GM21423 (cell line): ENCODE data around the gene TRAPPC3.
A peak's percentile ranks its signal among the peaks of the same experiment; 100 is the strongest.

Source experiments
- ATAC-seq: cut with Tn5 transposase; IDR thresholded peaks from one replicate; pipeline ENCODE4 v1.9.1; 2021; ENCODE audit warnings: mild to moderate bottlenecking, moderate library complexity; ENCODE audit not compliant: unreplicated experiment

Gene TRAPPC3

DNA sequence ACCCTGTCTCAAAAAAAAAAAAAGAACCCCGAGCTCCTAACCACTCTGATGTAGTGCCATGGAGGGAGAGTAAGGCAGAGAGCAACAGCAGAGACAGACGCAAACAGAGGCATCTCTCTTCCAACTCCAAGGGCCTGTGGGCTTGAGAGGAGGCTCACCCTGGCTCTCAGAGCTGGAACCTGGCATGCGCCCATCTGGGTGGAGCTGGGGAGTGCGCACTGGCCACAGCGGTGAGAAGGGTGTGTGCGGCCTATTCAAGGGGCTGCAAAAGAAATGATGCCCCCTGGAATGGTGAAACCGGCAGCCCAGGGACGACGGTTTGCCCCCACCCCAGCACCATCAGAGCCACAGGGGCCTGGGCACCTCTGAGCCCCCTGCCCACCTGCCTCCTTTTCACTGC is 41.9 kb downstream of the TRAPPC3 start:
- no peak for ATAC-seq

DNA sequence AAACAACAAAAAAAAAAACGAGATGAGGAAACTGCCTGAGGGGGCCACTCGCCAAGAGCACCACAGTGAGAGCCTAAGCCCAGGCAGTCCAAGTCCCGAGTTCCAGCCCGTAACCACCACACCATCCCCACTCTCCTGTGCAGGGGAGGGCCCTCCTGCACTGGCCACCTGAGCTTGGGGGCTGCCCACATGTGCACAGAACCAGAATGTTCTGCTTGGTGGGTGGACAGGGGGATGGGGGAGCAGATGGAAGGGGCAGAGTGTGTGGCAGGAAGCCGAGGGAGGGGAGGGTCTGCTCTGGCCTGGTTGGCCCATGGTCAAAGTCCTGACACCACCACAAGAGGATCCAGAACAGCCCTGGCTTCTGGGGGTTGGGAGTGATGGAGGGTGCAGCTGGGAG is 43.0 kb downstream of the TRAPPC3 start:
- ATAC-seq, result no peak

DNA sequence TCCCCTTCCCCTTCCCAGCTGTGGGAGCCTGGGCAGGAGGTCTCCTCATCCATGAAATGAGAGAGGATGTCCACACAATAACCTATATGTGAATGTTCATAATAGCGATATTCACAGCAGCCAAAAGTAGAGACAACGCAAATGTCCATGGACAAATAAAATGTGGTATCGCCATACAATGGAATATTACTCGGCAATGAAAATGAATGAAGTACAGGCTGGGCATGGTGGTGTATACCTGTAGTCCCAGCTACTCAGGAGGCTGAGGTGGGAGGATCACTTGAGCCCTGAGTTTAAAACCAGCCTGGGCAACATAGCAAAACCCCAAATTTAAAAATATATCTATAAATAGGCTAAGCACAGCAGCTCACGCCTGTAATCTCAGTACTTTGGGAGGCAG is 47.7 kb downstream of the TRAPPC3 start:
- no peak for ATAC-seq

DNA sequence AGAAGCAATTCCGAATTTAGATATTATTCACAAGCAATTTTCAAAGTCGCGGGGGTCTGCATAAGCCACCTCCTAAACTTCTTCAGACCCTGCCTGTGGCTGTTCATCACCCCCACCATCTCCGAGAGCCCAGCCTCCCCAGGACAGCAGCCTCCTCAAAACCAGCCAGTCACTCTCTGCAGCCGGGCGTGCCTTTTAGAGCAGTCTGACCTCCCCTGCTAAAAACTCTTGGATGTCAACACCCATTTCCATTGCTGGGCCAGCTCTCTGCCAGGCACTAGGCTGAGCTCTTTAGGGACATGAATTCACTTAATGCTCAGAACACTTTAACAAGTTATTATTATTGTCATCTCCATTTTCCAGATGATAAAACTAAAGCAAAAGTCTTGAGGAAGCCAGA is 48.9 kb downstream of the TRAPPC3 start:
- no peak for ATAC-seq

DNA sequence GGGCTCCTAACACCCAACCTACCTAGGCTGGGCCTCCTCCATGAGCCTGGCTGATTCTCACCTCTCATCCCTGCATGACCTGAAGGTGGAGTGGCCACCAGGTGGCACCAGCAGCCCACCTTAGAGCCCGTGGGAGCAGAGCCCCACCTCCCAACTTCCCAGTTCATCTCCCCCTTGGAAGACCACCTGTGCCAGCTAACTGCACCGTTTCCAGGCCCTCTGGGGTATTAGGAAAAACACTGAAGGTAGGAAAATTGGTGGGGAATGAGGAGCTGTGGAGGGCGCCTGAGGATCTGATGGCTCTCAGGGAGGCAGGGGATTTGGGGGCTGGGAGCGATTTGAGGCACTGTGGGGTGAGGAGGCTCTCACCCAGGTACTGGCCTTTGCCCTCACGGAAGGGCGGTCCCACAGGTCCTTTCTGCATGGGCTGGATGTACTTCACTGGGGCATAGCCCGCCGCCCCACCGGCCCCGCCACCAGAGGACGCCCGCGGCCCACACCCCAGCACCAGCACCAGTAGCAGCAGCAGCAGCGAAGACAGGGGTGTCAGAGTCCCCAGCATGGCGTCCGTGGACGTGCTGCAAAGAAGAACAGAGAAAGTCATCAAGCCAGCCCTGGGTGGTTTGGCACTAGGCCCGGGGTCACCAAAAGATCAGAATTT is 49.5 kb downstream of the TRAPPC3 start:
- ATAC-seq, result no peak

DNA sequence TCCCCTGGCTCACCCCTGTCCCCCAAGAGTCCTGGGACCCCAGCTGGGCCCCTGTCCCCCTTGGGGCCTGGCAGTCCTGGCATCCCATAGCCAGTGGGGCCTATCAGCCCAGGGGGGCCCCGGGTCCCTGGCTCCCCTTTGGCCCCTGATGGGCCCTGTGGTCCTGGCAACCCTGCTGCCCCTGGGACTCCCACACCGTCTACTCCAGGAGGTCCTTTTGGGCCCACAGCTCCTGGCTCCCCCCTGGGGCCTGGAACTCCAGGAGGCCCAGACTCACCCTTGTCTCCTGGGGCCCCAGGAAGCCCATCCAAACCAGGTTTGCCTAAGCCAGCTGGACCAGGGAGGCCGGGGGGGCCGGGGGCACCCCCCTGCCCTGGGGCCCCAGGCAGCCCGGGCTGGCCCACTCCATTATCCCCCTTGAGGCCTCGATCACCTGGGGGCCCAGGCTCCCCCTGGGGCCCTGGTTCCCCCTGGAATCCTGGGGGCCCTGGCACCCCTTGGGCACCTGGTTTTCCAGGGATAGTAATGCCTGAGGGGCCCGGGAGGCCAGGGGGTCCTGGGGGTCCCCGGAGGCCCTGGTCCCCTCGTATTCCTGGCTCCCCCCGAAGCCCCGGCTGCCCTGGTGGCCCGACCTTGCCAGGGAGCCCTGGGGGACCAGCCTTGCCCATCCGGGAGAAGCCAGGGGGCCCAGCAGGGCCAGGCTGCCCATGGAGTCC is 50.5 kb downstream of the TRAPPC3 start:
- no peak for ATAC-seq

DNA sequence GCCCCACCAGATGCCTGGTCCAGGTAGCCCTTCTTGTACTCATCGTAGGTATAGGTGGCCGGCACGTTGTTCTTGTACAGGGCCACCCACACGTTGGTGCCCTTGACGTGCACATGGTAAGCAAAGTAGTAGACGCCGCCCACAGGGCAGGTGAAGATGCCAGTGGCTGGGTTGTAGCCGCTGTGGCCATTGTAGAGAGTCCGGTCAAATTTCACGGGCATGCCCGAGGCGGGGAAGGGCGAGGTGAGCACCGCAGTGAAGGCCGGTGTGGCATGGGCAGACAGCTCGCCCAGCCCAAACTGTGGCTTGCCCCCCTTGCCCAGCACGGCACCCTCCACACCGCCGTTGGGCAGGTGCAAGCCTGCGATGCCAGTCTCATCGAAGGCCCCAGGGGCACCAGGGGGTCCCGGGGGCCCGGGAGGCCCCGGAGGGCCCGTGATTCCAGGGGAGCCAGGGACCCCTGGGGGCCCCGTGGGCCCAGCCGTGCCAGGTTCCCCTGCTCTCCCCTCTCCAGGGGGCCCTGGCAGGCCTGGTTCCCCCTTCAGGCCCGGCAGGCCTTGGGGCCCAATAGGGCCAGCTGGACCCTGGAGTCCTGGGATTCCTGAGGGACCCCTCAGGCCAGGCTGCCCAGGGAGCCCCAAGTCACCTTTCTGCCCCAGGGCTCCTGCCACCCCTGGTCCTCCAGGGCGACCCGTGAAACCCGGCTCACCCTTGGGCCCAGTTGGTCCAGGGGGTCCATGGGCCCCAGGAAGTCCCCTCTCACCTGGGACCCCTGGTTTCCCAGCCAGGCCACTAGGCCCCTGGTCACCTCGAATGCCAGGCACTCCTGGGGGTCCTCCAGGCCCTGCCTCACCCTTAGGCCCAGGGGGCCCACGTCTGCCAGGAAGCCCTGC is 51.3 kb downstream of the TRAPPC3 start:
- no peak for ATAC-seq

DNA sequence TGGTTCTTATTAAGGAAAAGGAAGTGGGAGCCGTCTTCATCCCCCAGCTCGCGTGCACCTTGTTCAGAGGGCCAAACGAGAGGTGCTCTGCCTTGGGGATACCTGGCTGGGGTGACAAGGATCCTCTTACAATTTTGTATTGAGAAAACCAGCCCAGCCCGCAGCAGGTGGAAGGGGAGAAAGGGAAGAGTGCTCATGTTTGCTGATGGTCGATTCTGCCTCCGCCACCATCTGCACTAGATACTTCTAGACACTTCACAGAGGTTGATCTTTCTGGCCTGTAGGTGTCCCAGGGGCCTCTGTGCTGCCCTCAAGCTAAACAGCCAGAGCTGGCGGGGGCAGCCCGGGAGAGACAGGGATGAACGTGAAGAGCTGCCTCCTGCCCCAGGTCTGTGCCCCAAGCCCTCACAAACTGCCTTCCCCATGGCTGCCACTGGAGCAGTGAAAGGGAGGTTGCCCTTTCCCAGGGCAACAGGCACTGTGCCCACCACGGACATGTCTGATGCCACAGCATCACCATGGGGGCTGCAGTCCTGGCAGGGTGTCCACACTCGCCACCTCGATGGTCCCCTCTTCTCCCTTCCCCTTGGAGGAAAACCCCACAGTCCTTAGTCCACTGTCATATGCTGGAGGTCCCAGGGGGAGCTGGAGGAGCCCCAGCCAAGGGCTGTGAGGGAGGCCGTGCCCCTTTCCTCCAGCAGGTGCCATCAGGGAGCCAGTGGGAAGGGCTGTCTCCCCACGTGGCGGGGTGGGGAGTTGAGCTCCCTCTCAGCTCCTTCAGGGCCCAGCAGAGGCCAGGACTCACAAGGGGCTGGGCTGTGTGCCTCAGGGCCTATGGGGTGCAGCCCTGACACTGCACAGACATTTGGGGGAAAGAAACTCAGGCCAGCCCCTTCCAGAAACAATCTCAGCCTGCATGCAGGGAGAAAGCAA is 52.5 kb downstream of the TRAPPC3 start:
- no peak for ATAC-seq

DNA sequence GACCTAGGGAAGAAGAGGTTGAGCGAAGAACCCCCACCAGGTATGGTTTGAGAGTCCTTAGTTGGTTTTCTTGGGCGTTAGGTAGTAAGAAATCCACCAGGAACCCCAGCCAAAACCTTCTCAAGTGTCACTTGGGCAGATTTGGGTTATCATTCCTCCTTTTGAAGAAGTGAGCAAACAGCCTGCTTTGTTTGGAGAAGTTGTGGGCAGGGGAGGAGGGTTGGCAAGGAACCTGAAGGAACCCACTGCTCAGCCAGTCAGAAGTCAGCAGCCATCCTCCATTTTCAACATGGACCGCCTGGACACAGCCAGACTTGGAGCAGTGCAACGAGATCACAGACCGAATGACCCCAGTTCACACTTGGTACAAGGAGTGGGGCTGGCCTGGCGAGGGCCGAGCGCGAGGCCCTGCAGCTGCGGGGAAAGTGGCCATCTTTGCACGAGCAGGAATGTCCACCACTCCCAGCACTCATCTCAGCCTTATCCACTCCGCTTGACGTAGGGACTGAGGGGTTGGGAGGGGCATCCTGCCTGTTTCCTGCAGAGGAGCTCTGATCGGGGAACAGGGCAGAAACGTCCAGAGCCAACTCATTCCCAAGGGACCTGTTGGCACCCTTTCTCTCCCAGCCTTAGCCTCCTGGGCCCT is 53.4 kb downstream of the TRAPPC3 start:
- ATAC-seq, result no peak

DNA sequence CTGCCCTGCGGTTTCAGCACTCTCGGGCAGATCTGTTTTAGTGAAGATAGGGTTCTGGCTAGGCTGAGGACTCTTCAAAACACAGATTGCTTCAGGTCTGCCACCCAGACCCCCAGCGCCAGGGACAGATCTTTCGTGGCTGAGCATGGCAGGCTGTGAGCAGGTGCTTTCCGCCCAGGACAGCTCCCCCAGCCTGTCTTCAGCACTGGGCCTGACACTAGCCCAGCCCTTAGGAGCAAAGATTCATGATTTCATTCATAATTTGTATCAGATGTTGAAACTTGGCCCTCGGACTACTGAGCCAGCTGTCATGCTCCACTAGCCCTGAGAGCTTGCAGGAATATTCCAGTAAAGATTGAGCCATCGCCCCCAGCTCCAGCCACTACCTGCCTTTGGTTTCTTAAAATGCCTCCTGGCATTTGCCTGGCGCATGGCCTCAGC is 54.6 kb downstream of the TRAPPC3 start:
- ATAC-seq, result no peak

DNA sequence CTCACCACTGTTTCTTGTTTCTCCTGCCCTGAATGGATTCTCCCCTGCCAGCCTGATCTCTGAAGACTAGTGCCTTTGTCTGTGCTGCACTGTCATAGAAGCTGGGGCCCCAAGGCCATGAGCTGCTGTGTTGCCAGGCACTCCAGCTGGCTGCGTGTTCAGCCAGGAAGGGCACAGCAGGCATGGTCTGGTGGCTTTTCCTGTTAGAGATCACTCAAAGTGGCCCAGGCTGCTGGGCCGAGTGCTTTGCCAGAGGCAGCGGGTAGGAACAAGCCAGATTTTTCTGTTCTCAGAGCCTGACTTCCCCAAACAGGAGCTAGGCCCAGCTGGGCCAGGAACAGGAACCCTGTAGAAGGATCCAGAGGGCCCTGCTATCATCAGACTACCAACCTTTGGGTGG is 55.4 kb downstream of the TRAPPC3 start:
- no peak for ATAC-seq

DNA sequence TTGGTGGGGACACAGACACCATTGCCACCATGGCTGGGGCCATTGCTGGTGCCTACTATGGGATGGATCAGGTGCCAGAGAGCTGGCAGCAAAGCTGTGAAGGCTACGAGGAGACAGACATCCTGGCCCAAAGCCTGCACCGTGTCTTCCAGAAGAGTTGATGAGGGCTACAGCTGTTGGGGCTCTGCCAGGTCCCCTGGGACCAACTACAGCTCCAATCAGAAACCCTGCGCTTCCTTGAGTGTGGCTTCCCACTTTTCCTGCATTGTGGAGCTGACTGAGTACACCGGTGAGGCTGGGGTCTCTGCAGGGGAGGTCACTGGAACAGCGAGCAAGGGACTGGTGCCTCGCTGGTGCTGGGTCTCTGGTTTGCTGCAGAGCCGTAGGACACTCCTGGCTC is 56.1 kb downstream of the TRAPPC3 start:
- no peak for ATAC-seq

DNA sequence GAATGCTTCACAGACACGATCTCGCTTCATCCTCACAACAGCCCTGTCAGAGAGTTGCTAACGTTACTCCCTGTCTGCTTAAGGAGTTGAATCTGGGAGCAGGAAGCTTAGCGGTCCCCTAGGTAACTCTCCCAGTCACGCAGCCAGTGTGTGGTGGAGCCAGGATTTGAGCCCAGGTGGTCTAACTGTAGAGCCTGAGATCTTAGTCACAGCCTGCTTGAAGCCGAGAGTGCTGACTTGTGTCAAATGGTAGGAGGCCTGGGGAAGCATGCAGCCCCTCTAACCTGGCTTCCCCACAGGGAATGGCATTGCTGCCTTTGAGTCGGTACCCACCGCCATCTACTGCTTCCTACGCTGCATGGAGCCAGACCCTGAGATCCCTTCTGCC is 56.5 kb downstream of the TRAPPC3 start:
- ATAC-seq, result no peak

DNA sequence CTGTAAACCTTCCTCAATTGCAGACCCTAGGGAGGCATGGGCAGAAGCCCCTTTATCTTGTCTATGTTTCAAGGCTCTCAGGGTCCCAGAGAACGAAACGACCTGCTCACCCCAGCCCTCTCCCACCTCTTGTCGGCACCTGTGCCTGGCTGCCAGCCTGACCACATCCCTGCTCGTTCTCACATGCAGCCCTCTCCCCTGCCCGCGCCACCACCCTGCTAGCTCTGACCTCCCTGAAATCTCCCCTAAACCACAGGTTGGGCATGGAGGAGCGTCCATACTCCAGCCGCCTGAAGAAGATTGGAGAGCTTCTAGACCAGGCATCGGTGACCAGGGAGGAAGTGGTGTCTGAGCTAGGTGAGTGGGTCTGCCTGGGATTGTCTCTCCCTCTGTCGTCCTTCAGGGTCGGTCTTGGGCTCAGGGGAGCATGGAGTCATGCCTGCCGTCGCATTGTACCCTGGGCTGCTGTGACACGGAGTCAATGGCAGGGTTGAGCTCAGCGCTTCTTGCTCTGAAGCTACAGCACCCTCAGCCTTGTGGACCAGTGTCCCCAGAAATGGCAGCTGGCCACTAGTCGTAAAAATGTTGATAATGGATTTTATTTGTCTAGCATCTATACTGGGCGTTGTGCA is 57.0 kb downstream of the TRAPPC3 start:
- no peak for ATAC-seq

DNA sequence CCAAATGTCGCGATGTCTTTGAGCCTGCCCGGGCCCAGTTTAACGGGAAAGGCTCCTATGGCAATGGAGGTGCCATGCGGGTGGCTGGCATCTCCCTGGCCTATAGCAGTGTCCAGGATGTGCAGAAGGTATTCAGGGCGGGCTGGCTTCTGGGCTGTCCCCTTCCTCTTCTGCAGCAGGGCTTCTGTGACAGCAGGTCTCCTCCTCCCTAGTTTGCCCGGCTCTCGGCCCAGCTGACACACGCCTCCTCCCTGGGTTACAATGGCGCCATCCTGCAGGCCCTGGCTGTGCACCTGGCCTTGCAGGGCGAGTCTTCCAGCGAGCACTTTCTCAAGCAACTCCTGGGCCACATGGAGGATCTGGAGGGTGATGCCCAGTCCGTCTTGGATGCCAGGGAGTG is 57.6 kb downstream of the TRAPPC3 start:
- no peak for ATAC-seq

DNA sequence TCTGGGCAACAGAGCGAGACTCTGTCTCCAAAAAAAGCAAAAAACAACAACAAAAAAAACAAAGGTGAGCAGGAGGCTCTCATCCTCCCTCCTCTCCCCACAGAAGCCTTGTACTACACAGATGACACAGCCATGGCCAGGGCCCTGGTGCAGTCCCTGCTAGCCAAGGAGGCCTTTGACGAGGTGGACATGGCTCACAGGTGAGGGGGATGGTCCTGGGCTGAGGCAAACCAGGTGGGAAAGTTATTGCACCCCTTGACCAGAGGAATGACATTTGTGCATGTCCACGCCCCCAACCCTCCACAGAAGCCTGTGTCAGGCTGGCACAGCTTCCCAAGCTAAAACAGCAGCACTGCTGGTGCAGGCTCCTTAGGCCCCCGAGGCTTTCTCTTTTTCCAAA is 58.1 kb downstream of the TRAPPC3 start:
- ATAC-seq, result no peak

DNA sequence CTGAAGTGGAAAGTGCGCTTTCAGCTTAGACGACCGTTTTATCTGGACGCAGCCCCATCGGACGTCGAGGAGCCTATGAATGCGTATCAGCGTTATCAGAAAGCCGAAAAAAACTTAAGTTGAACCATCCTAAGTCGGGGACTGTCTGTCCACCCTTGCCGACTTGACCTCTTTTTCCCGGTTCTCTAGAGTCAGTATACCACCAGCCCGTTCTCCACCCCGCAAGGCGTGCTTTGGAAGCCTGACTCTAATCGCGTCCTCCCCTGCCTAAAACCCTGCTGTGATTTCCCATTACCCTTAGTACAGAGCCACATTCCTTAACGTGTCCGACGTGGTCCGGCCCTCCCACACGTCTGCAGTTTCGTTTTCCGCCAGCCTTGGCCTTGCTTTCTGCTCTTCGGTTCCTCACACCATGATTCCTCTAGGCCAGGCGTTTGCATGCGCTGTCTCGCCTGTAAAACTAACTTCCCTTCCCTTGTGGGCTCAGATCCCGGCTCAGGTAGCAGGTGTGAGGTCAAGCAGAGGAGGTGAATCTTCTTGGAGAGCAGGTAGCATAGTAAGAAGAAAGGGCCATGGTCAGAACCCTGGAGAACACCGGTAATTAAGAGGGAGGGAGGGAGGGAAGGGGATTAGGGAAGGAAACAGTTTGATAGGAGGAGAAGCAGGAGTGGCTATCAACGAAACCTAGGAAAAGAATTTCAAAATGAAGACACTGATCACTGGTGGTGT is 59.7 kb downstream of the TRAPPC3 start:
- no peak for ATAC-seq

DNA sequence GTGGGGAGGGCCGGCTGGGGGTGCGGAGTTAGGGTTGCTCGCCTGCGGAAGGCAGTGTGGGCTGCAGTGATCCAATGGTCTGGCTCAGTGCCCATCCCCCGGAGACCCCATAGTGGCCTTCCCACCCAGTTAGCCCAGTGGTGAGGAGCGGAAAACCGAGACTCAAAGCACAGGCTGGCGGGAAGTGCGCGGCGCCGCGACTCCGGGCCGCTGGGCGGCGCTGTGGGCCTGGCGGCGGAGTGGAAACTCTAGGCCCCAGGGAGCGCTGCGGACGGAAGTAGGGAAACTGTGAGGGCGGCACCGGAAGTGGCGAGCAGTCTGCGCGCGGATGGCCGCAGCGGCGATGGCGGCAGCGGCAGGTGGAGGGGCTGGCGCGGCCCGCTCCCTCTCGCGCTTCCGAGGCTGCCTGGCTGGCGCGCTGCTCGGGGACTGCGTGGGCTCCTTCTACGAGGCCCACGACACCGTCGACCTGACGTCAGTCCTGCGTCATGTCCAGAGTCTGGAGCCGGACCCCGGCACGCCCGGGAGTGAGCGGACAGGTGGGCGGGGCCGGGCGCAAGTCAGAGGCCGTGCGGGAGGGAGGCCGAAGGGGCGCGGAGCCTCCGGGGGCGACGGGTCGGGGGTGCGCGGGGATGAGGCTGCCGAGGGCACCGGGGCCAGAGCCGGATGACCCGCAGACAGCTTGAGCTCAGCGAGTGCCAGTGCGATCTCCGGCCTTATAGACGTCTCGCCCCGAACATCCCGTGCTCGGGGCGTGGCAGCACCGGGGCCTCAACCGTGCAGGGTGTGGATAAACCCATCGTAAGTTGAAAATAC is 60.5 kb downstream of the TRAPPC3 start, which contains the start of gene ADPRS:
TSS of gene ADPRS (plus strand) at position 316 of the 816 bp plus-strand sequence. CDS start at position 329, 13 bp downstream.
- peak; percentile 76 for ATAC-seq
